ENCODE data around the gene PLCD3. TPM values are rescaled to one million over a fixed set of nuclear protein-coding genes. Genes with fewer than 3 reads are reported as not detected.

The PLCD3 gene
- total and polyA plus RNA-seq, 12 donors, result 5.8 to 246 (median 82.2) TPM

DNA sequence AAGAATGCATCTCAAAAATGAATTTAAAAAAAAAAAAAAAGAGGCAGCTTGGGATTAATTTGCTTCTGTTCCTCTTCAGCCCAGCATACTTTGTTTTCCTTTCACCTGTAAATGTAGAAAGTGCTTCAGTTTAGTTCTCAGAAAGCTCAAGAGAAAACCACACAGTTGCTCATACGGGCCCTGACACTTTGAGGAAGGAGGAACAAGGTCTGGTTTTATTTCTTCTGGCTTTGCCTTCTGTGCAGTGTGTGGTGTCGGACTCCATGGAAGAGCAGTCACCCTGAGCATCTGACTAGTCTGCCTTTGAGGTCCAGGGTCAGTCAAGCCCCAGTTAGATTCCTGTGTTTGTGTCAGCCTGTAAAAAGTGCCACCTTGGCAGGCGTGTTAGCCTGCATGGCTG is 43.6 kb downstream of the PLCD3 start:
- DNase-seq, result no peak
- H3K27me3 ChIP-seq, result no peaks in the 10 kb centered on the region
- H3K4me1 ChIP-seq (replicated peaks in 1 of 2), result peaks cover 19 to 31% of the 10 kb centered on the region in 2 donors
- H3K36me3 ChIP-seq (replicated peaks in 1 of 2), result peaks cover 0 to 86% of the 10 kb centered on the region in 2 donors
- WGBS, 4 donors, result 79 to 92% (median 84%) methylated on average over 3 of the region's 3 CpGs
- intact Hi-C loops (cut with DNase I), result no loop called here
- TF ChIP-seq, protein P1, sequence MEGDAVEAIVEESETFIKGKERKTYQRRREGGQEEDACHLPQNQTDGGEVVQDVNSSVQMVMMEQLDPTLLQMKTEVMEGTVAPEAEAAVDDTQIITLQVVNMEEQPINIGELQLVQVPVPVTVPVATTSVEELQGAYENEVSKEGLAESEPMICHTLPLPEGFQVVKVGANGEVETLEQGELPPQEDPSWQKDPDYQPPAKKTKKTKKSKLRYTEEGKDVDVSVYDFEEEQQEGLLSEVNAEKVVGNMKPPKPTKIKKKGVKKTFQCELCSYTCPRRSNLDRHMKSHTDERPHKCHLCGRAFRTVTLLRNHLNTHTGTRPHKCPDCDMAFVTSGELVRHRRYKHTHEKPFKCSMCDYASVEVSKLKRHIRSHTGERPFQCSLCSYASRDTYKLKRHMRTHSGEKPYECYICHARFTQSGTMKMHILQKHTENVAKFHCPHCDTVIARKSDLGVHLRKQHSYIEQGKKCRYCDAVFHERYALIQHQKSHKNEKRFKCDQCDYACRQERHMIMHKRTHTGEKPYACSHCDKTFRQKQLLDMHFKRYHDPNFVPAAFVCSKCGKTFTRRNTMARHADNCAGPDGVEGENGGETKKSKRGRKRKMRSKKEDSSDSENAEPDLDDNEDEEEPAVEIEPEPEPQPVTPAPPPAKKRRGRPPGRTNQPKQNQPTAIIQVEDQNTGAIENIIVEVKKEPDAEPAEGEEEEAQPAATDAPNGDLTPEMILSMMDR (IDR thresholded peaks at IDR 0.05), result no peak
- no peak for TF ChIP-seq POLR2A (IDR thresholded peaks at IDR 0.05)
- H3K9me3 ChIP-seq (replicated peaks in 1 of 3), result no peaks in the 10 kb centered on the region
- no peak overlapping the region for H3K27ac ChIP-seq
- no peak overlapping the region for H3K4me3 ChIP-seq

DNA sequence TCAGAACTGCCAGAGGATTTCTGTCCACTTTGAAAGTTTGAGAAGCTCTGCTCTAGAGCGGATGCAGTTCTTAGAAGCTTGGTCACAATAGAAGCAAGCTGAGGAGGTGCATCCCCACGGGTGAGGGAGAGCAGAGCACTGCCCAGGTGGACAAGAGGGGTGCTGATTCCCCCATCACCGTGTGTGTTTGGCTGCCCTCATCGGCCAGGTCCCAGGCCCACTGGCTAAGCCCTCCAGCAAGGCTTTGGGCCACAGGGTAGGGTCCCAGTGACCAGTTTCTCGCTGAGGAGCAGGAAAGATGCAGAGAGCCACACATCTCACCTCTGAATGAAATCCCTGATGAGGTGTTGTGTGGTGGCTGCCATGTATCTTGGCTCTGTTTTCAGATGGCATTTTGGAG is 44.3 kb downstream of the PLCD3 start:
- DNase-seq, result no peak
- H3K4me1 ChIP-seq (replicated peaks in 1 of 2), result peaks cover 13 to 24% of the 10 kb centered on the region in 2 donors
- H3K27me3 ChIP-seq, result no peaks in the 10 kb centered on the region
- H3K4me3 ChIP-seq, result no peak overlapping the region
- peaks cover 0 to 91% of the 10 kb centered on the region in 2 donors for H3K36me3 ChIP-seq (replicated peaks in 1 of 2)
- intact Hi-C loops (cut with DNase I), result no loop called here
- 85 to 95% (median 89%) methylated on average over 3 to 5 of the region's 5 CpGs for WGBS, 4 donors
- no peak for TF ChIP-seq POLR2A (IDR thresholded peaks at IDR 0.05)
- TF ChIP-seq, protein P1 (IDR thresholded peaks at IDR 0.05), result no peak
- no peaks in the 10 kb centered on the region for H3K9me3 ChIP-seq (replicated peaks in 1 of 3)
- no peak overlapping the region for H3K27ac ChIP-seq

DNA sequence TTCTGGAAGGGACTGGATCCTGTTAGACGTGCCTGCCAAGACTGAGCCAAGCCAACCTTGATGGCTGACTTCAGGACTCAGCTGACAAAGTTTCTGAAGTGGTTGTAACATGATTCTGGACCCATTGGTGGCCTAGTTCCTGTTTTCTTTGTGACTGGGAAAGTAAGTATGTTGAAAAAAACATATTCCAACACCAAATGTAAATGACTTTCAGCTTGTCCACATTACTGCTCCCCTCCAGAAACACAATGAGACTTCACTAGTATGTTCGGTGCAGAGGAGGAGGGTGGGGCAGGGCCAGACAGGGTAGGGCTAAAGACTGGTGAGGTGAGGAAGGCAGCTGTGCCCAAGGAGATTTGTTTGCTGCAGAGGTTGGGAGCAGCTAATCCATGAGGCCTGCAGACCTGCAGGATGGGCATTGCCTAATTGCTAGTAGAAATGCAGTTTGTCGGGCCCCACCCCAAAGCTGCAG is 44.8 kb downstream of the PLCD3 start:
- TF ChIP-seq, protein P1 (IDR thresholded peaks at IDR 0.05), result no peak
- no peak for TF ChIP-seq POLR2A (IDR thresholded peaks at IDR 0.05)
- no peak overlapping the region for H3K4me3 ChIP-seq
- no peaks in the 10 kb centered on the region for H3K9me3 ChIP-seq (replicated peaks in 1 of 3)
- H3K27me3 ChIP-seq, result no peaks in the 10 kb centered on the region
- WGBS, 4 donors, result 52 to 88% (median 77%) methylated on average over 3 of the region's 3 CpGs
- H3K4me1 ChIP-seq (replicated peaks in 1 of 2), result peaks cover 9 to 19% of the 10 kb centered on the region in 2 donors
- H3K36me3 ChIP-seq (replicated peaks in 1 of 2), result peaks cover 0 to 95% of the 10 kb centered on the region in 2 donors
- DNase-seq, result no peak
- intact Hi-C loops (cut with DNase I), result no loop called here
- H3K27ac ChIP-seq, result no peak overlapping the region

DNA sequence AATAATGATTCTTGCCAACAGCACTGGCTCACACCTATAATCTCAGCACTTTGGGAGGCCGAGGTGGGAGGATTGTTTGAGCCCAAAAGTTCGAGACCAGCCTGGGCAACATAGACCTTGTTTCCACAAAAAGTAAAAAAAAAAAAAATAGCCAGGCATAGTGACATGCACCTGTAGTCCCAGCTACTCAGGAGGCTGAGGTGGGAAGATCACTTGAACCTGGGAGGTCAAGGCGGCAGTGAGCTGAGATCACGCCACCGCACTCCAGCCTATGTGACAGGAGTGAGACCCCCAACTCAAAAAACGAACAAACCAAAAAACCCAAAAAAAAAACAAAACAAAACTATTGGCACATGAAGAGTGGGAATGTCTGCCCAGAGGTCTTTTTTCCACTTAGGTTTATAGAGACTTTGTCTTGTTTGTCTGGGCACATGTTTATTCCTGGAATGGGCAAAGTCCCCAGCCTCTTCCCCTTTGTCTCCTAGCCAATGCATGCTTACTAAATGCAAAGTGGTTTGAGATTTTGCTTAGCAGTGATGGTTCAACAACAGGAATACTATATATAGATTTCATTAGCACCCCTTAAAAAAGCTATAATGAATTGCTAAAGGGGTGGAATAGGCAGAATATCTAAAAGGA is 45.3 kb downstream of the PLCD3 start:
- Histone ChIP-seq H3K27ac (no peak overlapping the region), H3K4me3 (no peak overlapping the region)
- 90 to 94% (median 92%) methylated on average over 6 of the region's 6 CpGs for WGBS, 4 donors

More for the DNA sequence above, 45.3 kb downstream of the PLCD3 start:
- H3K36me3 ChIP-seq (replicated peaks in 1 of 2), result peaks cover 0 to 96% of the 10 kb centered on the region in 2 donors
- no peaks in the 10 kb centered on the region for H3K9me3 ChIP-seq (replicated peaks in 1 of 3)
- intact Hi-C loops (cut with DNase I), result no loop called here
- TF ChIP-seq, protein P1 (IDR thresholded peaks at IDR 0.05), result no peak
- TF ChIP-seq POLR2A (IDR thresholded peaks at IDR 0.05), result no peak
- DNase-seq, result no peak
- no peaks in the 10 kb centered on the region for H3K27me3 ChIP-seq
- peaks cover 4 to 14% of the 10 kb centered on the region in 2 donors for H3K4me1 ChIP-seq (replicated peaks in 1 of 2)

Measured in adrenal gland (tissue), 12 donors.